GM21737 (cell line): ENCODE data around the gene COL26A1.
"Not testable (repeated sequence)": the region's sequence is repeated elsewhere in the genome, so short reads cannot be mapped to it uniquely, and the experiment has no call there.

Source experiments
- ATAC-seq: cut with Tn5 transposase; IDR thresholded peaks from one replicate; pipeline ENCODE4 v1.9.1; 2021; ENCODE audit warnings: mild to moderate bottlenecking, moderate library complexity; ENCODE audit not compliant: unreplicated experiment

COL26A1 gene

GRCh38 chr7:101362334-101363195 lies at the start of gene COL26A1:
Gene COL26A1 (plus strand): TSS chr7:101362875. CDS start chr7:101363033, 158 bp downstream.
- ATAC-seq = no peak

- no peak for ATAC-seq
These were observed 47.3 kb upstream of the COL26A1 start for GRCh38 chr7:101315336-101315735.

GRCh38 chr7:101319401-101319800 lies 43.3 kb upstream of the COL26A1 start:
- ATAC-seq = no peak

- ATAC-seq = peak; percentile 98
These were observed 40.9 kb upstream of the COL26A1 start, which contains the start of gene IFT22 for GRCh38 chr7:101321491-101322401. Gene IFT22 (minus strand): TSS chr7:101321812. CDS start chr7:101321709, 103 bp downstream.

- ATAC-seq = no peak
These were observed 34.5 kb upstream of the COL26A1 start for GRCh38 chr7:101328159-101328558.

GRCh38 chr7:101330011-101330484 lies 32.6 kb upstream of the COL26A1 start:
- ATAC-seq = no peak

- no peak for ATAC-seq
These were observed 30.6 kb upstream of the COL26A1 start for GRCh38 chr7:101332026-101332425.

GRCh38 chr7:101333912-101334311 lies 28.8 kb upstream of the COL26A1 start:
- no peak for ATAC-seq

- ATAC-seq = no peak
These were observed 22.3 kb upstream of the COL26A1 start for GRCh38 chr7:101340379-101340778.

GRCh38 chr7:101342892-101343291 lies 19.8 kb upstream of the COL26A1 start:
- no peak for ATAC-seq

- ATAC-seq = no peak
These were observed 15.2 kb upstream of the COL26A1 start for GRCh38 chr7:101347477-101347876.

- not testable (repeated sequence) for ATAC-seq
These were observed 14.1 kb upstream of the COL26A1 start for GRCh38 chr7:101348456-101349067.

GRCh38 chr7:101349300-101349699 lies 13.4 kb upstream of the COL26A1 start:
- ATAC-seq = not testable (repeated sequence)

GRCh38 chr7:101352920-101353308 lies 9.8 kb upstream of the COL26A1 start:
- ATAC-seq = no peak

GRCh38 chr7:101357433-101357832 lies 5.2 kb upstream of the COL26A1 start:
- ATAC-seq = no peak

- no peak for ATAC-seq
These were observed 590 bp downstream of the COL26A1 start for GRCh38 chr7:101363196-101363733.

- ATAC-seq = no peak
These were observed 1.2 kb downstream of the COL26A1 start for GRCh38 chr7:101363734-101364374.

- no peak for ATAC-seq
These were observed 3.3 kb downstream of the COL26A1 start for GRCh38 chr7:101365956-101366355.

GRCh38 chr7:101367676-101368075 lies 5.0 kb downstream of the COL26A1 start:
- ATAC-seq = no peak
